Ureter (tissue), 1 donor: ENCODE measurements around the gene GUCD1. TPM values are rescaled to one million over a fixed set of nuclear protein-coding genes. Genes with fewer than 3 reads are reported as not detected.
"Not testable (repeated sequence)": the region's sequence is repeated elsewhere in the genome, so short reads cannot be mapped to it uniquely, and the experiment has no call there.

Source experiments
- DNase-seq: peaks from one replicate; pipeline ENCODE4 v3.0.0-alpha.2; 2020; ENCODE audit warnings: low spot score
- total RNA-seq: library from RNA; stranded (reverse); gene quantifications from one replicate; pipeline ENCODE4 v1.2.4, GENCODE V29; 2023
- donor health status: DM: yes; HTN: yes; CAD: no.

The GUCD1 gene
- total RNA-seq, 1 donor from 2014 or later: 79.0 TPM

GRCh38 chr22:24565077-24565476, 10.1 kb upstream of the GUCD1 start:
- DNase-seq: no peak

GRCh38 chr22:24564376-24565058, 9.6 kb upstream of the GUCD1 start:
- DNase-seq: no peak

DNA sequence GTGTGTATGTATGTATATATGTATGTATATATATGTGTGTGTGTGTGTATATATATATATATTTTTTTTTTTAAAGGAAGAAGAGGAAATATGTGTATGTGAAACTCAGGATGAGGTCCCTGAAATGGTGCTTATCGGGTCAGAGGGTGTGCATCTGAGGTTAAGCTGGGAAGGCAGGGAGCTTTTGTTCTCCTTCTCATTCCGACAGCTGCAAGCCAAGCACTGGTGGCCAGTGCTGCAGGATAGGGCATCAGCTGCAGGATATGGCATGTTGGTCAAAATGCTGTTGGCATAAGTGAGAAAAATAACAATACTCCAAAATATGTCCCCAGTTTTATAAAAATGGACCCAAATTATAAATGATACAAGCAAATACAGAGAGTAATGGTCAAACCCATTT, 8.3 kb upstream of the GUCD1 start:
- no peak for DNase-seq

- DNase-seq: no peak
Measured at GRCh38 chr22:24559471-24559870, 4.5 kb upstream of the GUCD1 start.

- peak; percentile 100 for DNase-seq
Measured at GRCh38 chr22:24555165-24556039, 464 bp upstream of the GUCD1 start, which contains the start of gene SNRPD3. SNRPD3 (plus strand) TSS chr22:24555999; CDS start chr22:24557675, 1,676 bp downstream.

DNA sequence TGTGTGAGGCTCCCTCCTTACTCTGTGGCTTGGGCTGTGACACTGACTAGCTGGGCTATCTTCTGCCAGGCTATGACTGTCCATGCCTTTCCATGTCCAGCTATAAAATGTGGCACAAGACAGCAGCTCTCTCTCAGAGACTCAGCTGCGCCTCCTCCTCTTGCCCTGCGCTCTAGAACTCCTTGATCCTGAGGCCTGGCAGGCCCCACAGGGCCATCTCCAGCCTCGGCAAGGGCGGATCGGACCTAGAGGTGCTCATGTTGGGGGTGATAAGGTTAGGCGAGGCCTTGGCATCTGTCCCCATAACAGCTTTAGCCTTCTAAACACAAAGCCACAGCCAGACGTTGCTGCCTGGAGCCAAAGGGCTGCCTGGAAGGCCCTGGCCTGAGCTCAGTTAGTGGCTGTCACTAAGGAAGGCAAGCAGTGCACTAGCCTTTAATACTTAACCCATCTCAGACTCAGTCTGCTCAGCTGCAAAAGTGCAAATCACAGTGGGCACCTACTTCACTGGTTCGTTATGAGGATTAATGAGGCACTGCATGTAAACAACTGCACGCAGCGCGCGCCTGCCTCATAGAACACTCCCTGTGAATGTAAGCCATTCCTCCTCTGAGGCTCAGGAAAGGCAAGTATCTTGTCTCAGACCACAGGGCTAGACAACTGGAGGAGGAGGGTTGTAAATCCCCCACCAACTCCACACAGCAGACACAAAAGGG, 1.2 kb downstream of the GUCD1 start:
- DNase-seq: no peak

- DNase-seq: not testable (repeated sequence)
Measured at GRCh38 chr22:24552503-24553286, 2.2 kb downstream of the GUCD1 start.

- no peak for DNase-seq
Measured at GRCh38 chr22:24550902-24551435, 4.0 kb downstream of the GUCD1 start.

DNA sequence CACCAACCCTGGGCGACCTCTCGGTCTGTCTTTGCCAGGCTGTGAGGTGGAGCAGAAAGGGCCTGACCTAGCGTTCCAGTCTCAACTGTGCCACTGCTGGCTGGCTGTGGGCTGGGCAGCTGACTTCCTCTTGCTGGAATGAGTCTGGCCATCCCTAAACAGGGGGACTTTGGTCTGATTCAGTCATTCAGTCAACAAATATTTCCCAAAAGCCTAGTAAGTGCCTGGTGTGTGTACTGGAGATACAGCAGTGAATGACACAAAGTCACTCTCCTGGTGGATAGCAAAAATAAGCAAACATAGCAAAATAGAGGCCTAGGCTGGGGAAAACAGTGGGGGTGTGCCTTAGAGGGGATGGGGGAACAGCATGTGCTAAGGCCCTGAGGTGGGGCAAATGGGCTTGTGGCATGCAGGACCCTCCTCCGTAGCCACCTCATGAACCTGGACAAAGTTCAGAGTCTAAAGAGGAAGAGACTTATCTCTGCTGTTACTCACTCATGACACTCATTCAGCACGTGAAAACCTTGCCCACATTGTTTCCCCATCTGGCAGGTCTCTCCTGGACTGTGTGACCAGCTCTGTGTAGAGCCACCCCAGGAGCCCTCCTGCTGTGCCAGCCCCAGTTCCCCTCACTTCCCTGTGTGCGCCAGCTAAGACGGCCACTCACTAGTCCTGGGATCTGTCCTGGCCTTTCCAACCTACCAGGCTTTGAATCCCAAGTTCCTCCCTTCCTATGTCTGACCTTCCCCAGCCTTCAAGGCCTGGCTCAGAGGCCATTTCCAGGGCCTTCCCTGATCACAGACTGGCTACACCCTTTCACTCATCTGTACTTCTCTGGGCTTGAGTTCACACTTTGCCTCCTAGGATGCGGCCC, 4.7 kb downstream of the GUCD1 start:
- DNase-seq: no peak

DNA sequence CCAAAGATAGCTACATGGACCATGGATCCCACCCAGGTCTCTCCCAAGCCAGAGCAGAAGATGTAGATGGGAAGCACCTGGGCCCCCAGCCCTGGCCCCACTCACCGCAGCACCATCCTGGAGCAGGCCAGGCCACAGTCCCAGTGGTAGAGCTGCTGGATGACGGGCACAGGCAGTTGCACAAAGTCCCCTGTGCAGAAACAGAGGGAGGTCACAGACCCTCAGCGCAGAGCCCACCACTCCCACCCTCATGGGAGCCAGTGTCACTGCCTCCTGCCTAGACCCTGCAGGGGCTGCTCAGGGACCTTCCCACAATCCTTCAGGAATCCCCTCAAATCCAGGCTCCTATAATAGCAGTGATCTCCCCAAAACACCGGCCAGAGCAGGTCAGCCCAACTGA, 6.1 kb downstream of the GUCD1 start:
- DNase-seq: no peak

DNA sequence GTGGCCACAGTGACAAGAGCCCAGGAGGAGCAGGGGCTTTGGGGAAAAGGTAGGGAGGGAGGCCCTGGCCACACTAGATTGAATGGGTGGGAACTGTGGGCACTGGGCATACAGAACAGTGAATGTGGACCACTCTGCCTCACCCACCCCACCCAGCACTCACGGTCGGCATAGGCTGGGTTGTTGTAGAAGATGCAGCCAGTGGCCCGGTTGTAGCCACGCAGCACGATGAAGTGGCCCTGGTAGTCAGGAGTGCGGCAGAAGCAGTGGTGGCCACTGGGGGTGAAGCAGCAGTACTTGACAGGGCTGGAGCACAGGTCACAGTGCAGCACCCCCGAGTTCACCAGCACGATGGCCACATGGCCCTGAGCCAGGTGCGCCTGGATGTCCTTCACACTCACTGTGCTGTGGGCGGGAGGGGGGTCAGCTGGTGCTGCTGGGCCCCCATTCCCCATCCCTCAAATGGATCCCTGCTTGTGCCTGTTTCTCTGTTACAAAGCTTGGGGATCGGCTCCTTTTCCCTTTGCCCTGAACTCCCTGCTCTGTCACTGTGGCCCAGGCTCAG, 11.2 kb downstream of the GUCD1 start:
- DNase-seq: no peak

DNA sequence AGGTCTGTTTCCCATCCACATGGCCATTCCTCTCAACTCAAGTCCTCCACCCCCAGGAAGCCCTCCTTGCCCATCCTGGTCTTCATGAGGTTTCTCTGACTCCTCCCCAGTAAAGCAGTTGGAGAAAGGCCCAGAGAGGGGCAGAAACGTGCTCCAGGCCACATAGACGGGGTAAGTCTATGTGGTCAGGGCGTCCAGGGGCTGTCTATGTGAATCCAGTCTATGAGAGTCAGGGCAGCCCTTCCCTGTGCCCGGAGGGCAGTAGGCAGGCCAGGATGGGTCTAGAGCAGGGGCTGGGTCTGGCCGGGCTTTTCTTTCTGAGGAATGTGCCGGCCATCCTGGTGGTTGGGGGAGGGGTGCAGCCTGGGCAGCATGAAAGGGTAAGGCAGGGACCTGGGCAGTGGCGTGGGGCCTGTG, 11.7 kb downstream of the GUCD1 start:
- no peak for DNase-seq

- DNase-seq: no peak
Measured at GRCh38 chr22:24542641-24543040, 12.3 kb downstream of the GUCD1 start.

GRCh38 chr22:24541681-24542515, 13.0 kb downstream of the GUCD1 start:
- no peak for DNase-seq

GRCh38 chr22:24540470-24540869, 14.5 kb downstream of the GUCD1 start:
- no peak for DNase-seq

DNA sequence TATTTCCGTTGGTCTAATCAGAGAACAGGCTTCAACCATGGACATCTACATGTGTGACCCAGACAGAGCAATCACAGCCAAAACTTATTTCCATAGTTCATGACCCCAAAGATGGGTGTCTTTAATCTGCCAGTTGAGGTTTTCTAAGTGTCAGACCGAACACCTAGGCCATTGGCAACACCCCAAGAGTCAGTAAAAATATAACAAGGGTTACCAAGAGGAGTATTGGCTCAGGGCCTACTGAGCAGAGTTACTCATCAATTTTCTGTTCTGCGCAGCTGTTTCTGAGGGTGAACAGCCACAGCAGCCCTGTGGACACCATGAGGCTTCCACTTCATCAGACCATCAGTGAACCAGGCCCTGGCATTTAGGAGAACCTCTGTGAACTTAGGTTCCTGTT, 18.8 kb downstream of the GUCD1 start:
- DNase-seq: no peak

DNA sequence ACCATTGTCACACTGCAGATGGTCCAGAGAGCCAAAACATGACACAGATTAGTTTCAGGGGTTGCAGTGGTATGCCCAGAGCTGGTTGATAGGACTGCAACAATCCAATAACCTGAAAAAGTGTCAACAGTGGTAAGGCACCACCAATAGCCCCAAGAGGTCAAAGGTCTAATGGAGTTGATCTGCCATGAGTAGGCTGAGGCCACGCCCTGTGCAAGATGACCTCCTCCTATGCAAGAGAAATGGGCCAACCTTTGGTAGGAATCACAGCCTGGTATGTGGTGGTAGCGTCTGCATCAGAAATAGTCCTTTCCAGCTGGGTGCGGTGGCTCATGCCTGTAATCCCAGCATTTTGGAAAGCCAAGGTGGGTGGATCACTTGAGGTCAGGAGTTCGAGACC, 19.6 kb downstream of the GUCD1 start:
- no peak for DNase-seq

DNA sequence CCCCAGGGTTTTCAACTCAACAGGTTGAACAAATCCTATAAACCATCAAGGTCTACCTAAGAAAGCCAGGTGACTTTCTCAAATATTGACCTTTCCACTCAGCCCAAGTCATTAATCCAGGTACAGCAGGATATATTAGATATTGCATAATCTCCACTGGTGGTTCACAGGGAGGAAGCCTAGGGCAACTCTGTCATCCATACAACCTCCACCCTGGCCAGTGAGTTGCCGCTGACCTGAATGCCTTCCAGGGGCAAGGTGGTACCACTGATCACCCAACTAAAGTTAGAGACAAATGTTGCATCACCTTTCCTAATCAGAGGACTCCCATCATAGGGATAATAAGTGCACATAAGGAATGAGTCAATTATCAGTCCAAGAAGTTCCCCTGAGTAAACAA, 22.9 kb downstream of the GUCD1 start:
- DNase-seq: no peak

DNA sequence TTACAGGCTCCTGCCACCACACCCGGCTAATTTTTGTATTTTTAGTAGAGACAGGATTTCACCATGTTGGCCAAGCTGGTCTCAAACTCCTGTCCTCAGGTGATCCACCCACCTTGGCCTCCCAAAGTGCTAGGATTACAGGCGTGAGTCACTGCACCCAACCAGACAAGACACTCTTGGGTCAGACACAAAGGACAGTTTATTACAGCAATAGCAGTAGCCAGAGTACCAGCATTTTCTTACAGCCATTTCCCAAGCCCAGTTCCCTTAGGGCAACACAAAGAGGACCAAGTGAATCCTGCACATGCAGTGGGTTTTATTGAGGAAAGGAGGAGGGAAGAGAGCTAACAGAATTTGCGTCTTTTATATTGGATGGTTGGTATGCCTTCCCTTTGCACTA, 24.0 kb downstream of the GUCD1 start:
- not testable (repeated sequence) for DNase-seq
